H1 (cell line): ENCODE measurements around the gene CAMTA2. TPM values are rescaled to one million over a fixed set of nuclear protein-coding genes. Genes with fewer than 3 reads are reported as not detected.

Experiments
- NANOG ChIP-seq: IDR thresholded peaks from 2 replicates; pipeline ENCODE4 v1.6.1; 2011; ENCODE audit warnings: low read length, low read depth, mild to moderate bottlenecking, inconsistent platforms; ENCODE audit not compliant: insufficient read depth, poor library complexity, severe bottlenecking
- RNF2 ChIP-seq: fragments of 200-900, 300-1000 bp; sonication (generic); IDR thresholded peaks from 2 replicates; pipeline ENCODE4 v1.7.1; 2016; ENCODE audit warnings: borderline replicate concordance, low read depth, mild to moderate bottlenecking, antibody characterized with exemption, low read length; ENCODE audit not compliant: poor library complexity, severe bottlenecking; ENCODE audit errors: missing control alignments
- polyA plus RNA-seq, 7 experiments: library from polyadenylated mRNA; depleted of rRNA in 3 of 7; stranded (reverse) in 5 of 7; unstranded in 2 of 7; fragments of >200 nt in 5 of 7; fragments of 200-250 nt in 2 of 7; gene quantifications; 1 replicate in 5 of 7; 2 replicates in 1 of 7; 4 replicates in 1 of 7; pipeline versions ENCODE4 v1.2.1 to v1.2.3, GENCODE V29; 2011 to 2013; ENCODE audit warnings: missing spikeins in 2 of 7, mixed read lengths in 2 of 7
- total RNA-seq: library from RNA; stranded (reverse); fragmentation: NEBNext Ultra II Directional; extraction: Animal tissue kit (Norgen Biotek cat#: 25700); gene quantifications from 2 replicates; pipeline ENCODE4 v1.2.1, GENCODE V29; 2021
- TF ChIP-seq, protein P1 (sequence below): IDR thresholded peaks from 2 replicates; pipeline ENCODE4 v1.6.1; 2011; ENCODE audit warnings: low read depth, mild to moderate bottlenecking, low read length; ENCODE audit not compliant: insufficient read depth
- TF ChIP-seq, protein P2 (sequence below), 3 experiments: IDR thresholded peaks; 1 replicate in 2 of 3; 2 replicates in 1 of 3; pipeline versions ENCODE4 v1.5.1 to v1.6.1; 2011; ENCODE audit warnings: low read length in 3 of 3, mild to moderate bottlenecking in 3 of 3, inconsistent platforms in 2 of 3, low read depth in 1 of 3, moderate library complexity in 1 of 3; ENCODE audit not compliant: insufficient read depth in 1 of 3; ENCODE audit errors: control extremely low read depth in 1 of 3

CAMTA2 gene
- total and polyA plus RNA-seq, 2 of the 8 experiments (the other 6 are each of a cell fraction or from before 2014, with no cell fraction given): 5.5 to 12.0 TPM

DNA sequence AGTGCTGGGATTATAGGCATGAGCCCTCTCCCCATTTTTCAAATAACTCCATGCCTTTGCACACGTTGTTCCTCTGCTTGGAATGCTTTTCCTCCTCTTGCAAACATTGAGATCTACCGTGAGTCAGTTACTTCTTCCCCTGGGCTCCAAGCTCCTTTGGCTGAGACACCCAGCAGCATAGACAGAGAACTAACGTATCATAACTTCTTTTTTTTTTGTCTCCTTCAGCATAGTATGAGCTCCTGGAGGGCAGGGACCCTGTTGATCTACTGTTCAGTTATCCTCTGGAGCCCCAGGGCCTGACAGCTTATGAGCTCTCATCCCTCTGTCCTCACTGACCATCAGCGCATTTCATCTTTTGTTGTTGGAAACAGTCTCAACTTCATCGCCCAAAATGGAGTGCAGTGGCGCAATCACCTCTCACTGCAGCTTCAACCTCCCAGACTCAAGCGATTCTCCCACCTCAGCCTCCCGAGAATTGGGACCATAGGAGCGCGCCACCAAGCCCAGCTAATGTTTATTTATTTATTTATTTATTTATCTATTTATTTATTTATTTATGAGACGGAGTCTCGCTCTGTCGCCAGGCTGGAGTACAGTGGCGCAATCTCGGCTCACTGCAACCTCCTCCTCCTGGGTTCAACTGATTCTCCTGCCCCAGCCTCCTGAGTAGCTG lies 22.0 kb downstream of the CAMTA2 start (continued):
- TF ChIP-seq RNF2 (no peak), NANOG (no peak)
- TF ChIP-seq, protein P1, sequence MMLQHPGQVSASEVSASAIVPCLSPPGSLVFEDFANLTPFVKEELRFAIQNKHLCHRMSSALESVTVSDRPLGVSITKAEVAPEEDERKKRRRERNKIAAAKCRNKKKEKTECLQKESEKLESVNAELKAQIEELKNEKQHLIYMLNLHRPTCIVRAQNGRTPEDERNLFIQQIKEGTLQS: no peak
- TF ChIP-seq, protein P2, sequence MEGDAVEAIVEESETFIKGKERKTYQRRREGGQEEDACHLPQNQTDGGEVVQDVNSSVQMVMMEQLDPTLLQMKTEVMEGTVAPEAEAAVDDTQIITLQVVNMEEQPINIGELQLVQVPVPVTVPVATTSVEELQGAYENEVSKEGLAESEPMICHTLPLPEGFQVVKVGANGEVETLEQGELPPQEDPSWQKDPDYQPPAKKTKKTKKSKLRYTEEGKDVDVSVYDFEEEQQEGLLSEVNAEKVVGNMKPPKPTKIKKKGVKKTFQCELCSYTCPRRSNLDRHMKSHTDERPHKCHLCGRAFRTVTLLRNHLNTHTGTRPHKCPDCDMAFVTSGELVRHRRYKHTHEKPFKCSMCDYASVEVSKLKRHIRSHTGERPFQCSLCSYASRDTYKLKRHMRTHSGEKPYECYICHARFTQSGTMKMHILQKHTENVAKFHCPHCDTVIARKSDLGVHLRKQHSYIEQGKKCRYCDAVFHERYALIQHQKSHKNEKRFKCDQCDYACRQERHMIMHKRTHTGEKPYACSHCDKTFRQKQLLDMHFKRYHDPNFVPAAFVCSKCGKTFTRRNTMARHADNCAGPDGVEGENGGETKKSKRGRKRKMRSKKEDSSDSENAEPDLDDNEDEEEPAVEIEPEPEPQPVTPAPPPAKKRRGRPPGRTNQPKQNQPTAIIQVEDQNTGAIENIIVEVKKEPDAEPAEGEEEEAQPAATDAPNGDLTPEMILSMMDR (IDR thresholded peaks at IDR 0.05; ENCODE audit: control extremely low read depth in 1 of 3, insufficient read depth in 1 of 3, low read depth in 1 of 3, low read length in 3 of 3): no peak
